Measurements from ENCODE around the gene CETP. TPM values are rescaled to one million over a fixed set of nuclear protein-coding genes. Genes with fewer than 3 reads are reported as not detected.

CETP gene
- polyA plus RNA-seq, 1 experiment, result 0.09 TPM

- no peak for TF ChIP-seq CTCF (IDR thresholded peaks at IDR 0.05; ENCODE audit: low read depth, low read length)
- H3K27ac ChIP-seq (ENCODE audit: low read depth, low read length), result no peak overlapping the region
- no peak for DNase-seq (ENCODE audit: low read depth, low spot score)
- no peak overlapping the region for H3K4me3 ChIP-seq (ENCODE audit: low read depth, low read length)
- H3K27me3 ChIP-seq (ENCODE audit: control insufficient read depth, insufficient read depth, low read length), result no peaks in the 10 kb centered on the region
- no peaks in the 10 kb centered on the region for H3K9me3 ChIP-seq (ENCODE audit: control insufficient read depth, insufficient read depth, low read length)
- ChIA-PET CTCF (interaction anchor here (1.9 kb wide), 1 partner anchor 17 kb away, joined by 5 read pairs; no protein-coding TSS in a partner anchor), POLR2A (no interaction called here)
Measured at GRCh38 chr16:57029161-57030160, 67.7 kb downstream of the CETP start.

- DNase-seq (ENCODE audit: low read depth, low spot score), result no peak
- H3K4me3 ChIP-seq (ENCODE audit: low read depth, low read length), result no peak overlapping the region
- H3K27me3 ChIP-seq (ENCODE audit: control insufficient read depth, insufficient read depth, low read length), result no peaks in the 10 kb centered on the region
- CTCF ChIA-PET, result interaction anchor here (1.2 kb wide), 1 partner anchor 62 kb away, joined by 3 read pairs; the partner anchor contains the start of gene CPNE2
- H3K9me3 ChIP-seq (ENCODE audit: control insufficient read depth, insufficient read depth, low read length), result no peaks in the 10 kb centered on the region
- H3K27ac ChIP-seq (ENCODE audit: low read depth, low read length), result no peak overlapping the region
- TF ChIP-seq CTCF (IDR thresholded peaks at IDR 0.05; ENCODE audit: low read depth, low read length), result no peak
- POLR2A ChIA-PET, result interaction anchor here (0.7 kb wide), 1 partner anchor 99 kb away, joined by 3 read pairs; no protein-coding TSS in a partner anchor
Measured at GRCh38 chr16:57030346-57030902, 68.7 kb downstream of the CETP start.

GRCh38 chr16:57031156-57031555 is 69.4 kb downstream of the CETP start:
- POLR2A ChIA-PET, result interaction anchor here (0.7 kb wide), 1 partner anchor 100 kb away, joined by 3 read pairs; no protein-coding TSS in a partner anchor
- H3K4me3 ChIP-seq (ENCODE audit: low read depth, low read length), result no peak overlapping the region
- CTCF ChIA-PET, result interaction anchor here (1.2 kb wide), 1 partner anchor 62 kb away, joined by 3 read pairs; the partner anchor contains the start of gene CPNE2

GRCh38 chr16:57032346-57032745 is 70.6 kb downstream of the CETP start:
- H3K4me3 ChIP-seq (ENCODE audit: low read depth, low read length), result no peak overlapping the region
- H3K9me3 ChIP-seq (ENCODE audit: control insufficient read depth, insufficient read depth, low read length), result no peaks in the 10 kb centered on the region
- H3K27me3 ChIP-seq (ENCODE audit: control insufficient read depth, insufficient read depth, low read length), result no peaks in the 10 kb centered on the region
- POLR2A ChIA-PET, result no interaction called here
- TF ChIP-seq CTCF (IDR thresholded peaks at IDR 0.05; ENCODE audit: low read depth, low read length), result no peak
- H3K27ac ChIP-seq (ENCODE audit: low read depth, low read length), result no peak overlapping the region
- no peak for DNase-seq (ENCODE audit: low read depth, low spot score)
- CTCF ChIA-PET, result interaction anchor here (0.8 to 1.8 kb wide), 2 partner anchors 13 to 52 kb away, joined by 3 to 4 read pairs; no protein-coding TSS in a partner anchor

More at GRCh38 chr16:57031156-57031555, 69.4 kb downstream of the CETP start:
- Histone ChIP-seq H3K27ac (ENCODE audit: low read depth, low read length) (no peak overlapping the region), H3K27me3 (ENCODE audit: control insufficient read depth, insufficient read depth, low read length) (no peaks in the 10 kb centered on the region), H3K9me3 (ENCODE audit: control insufficient read depth, insufficient read depth, low read length) (no peaks in the 10 kb centered on the region)
- TF ChIP-seq CTCF (IDR thresholded peaks at IDR 0.05; ENCODE audit: low read depth, low read length), result no peak
- no peak for DNase-seq (ENCODE audit: low read depth, low spot score)
